KMS-11 (cell line): Measurements from ENCODE around the gene GTPBP8.
A peak's percentile ranks its signal among the peaks of the same experiment; 100 is the strongest.

Experiments used
- H2AFZ ChIP-seq: fragments of 200-600 bp; sonication (generic); 2 replicates; pipeline ENCODE4 v1.6.1; 2016; ENCODE audit warnings: antibody characterized with exemption, mixed run types, low read depth
- H3K27ac ChIP-seq: fragments of 200-600 bp; sonication (generic); 2 replicates; pipeline ENCODE4 v1.6.1; 2016; ENCODE audit warnings: mild to moderate bottlenecking, mixed run types
- H3K27me3 ChIP-seq: fragments of 200-600 bp; sonication (generic); 2 replicates; pipeline ENCODE4 v1.6.1; 2017; ENCODE audit warnings: mild to moderate bottlenecking, low read depth, mixed run types, moderate library complexity; ENCODE audit not compliant: insufficient read depth
- H3K36me3 ChIP-seq: fragments of 200-600 bp; sonication (generic); 2 replicates; pipeline ENCODE4 v1.6.1; 2017; ENCODE audit warnings: mild to moderate bottlenecking, mixed run types; ENCODE audit not compliant: insufficient read depth
- H3K4me1 ChIP-seq: fragments of 200-600 bp; sonication (generic); 2 replicates; pipeline ENCODE4 v1.6.1; 2016; ENCODE audit warnings: mild to moderate bottlenecking, low read depth, mixed run types; ENCODE audit not compliant: poor library complexity, severe bottlenecking
- H3K4me2 ChIP-seq: fragments of 200-600 bp; sonication (generic); 2 replicates; pipeline ENCODE4 v1.7.0; 2016; ENCODE audit warnings: mild to moderate bottlenecking, mixed run types
- H3K4me3 ChIP-seq: fragments of 200-600 bp; sonication (generic); IDR thresholded peaks from 2 replicates; pipeline ENCODE4 v1.6.1; 2017; ENCODE audit warnings: low read depth, low read length, mixed read lengths; ENCODE audit not compliant: insufficient read depth
- H3K79me2 ChIP-seq: fragments of 200-600 bp; sonication (generic); 2 replicates; pipeline ENCODE4 v1.6.1; 2016; ENCODE audit warnings: low read depth, mixed run types; ENCODE audit not compliant: insufficient read depth
- H3K9ac ChIP-seq: fragments of 200-600 bp; sonication (generic); 2 replicates; pipeline ENCODE4 v1.6.1; 2016; ENCODE audit warnings: mild to moderate bottlenecking, mixed run types
- H4K20me1 ChIP-seq: fragments of 200-600 bp; sonication (generic); 2 replicates; pipeline ENCODE4 v1.6.1; 2016; ENCODE audit warnings: mild to moderate bottlenecking, mixed run types; ENCODE audit not compliant: insufficient read depth
- CTCF ChIP-seq: fragments of 200-600 bp; sonication (generic); conservative IDR thresholded peaks from 2 replicates; pipeline ENCODE4 v1.6.1; 2017; ENCODE audit warnings: low read depth, mild to moderate bottlenecking, antibody characterized with exemption, low read length, moderate library complexity, mixed read lengths

Gene GTPBP8

GRCh38 chr3:112974894-112975293, 15.9 kb upstream of the GTPBP8 start, which contains the start of gene CD200R1:
Gene CD200R1, minus strand, starts transcription at chr3:112975103. Its CDS starts 246 bp downstream, at chr3:112974857.
- H3K4me1 ChIP-seq, result peaks cover 66% of the 10 kb centered on the region
- TF ChIP-seq CTCF, result no peak
- no peaks in the 10 kb centered on the region for H4K20me1 ChIP-seq
- peak within 1 kb of the TSS; percentile 73 for H3K4me3 ChIP-seq
- no peaks in the 10 kb centered on the region for H3K36me3 ChIP-seq
- H3K27ac ChIP-seq, result peak within 1 kb of the TSS; percentile 40
- no peaks in the 10 kb centered on the region for H3K27me3 ChIP-seq
- no peak within 1 kb of the TSS for H3K9ac ChIP-seq
- H3K4me2 ChIP-seq, result peak within 1 kb of the TSS; percentile 63
- H3K79me2 ChIP-seq, result no peaks in the 10 kb centered on the region
- peak within 1 kb of the TSS; percentile 44 for H2AFZ ChIP-seq

GRCh38 chr3:112976001-112976400, 14.8 kb upstream of the GTPBP8 start:
- Histone ChIP-seq H4K20me1 (no peaks in the 10 kb centered on the region), H3K4me1 (peaks cover 66% of the 10 kb centered on the region), H3K27me3 (no peaks in the 10 kb centered on the region), H3K36me3 (no peaks in the 10 kb centered on the region), H3K4me2 (no peak overlapping the region; the same call in 1 of the 2 replicates), H3K27ac (no peak overlapping the region), H2AFZ (no peak overlapping the region), H3K79me2 (no peaks in the 10 kb centered on the region), H3K9ac (no peak overlapping the region), H3K4me3 (no peak overlapping the region)
- TF ChIP-seq CTCF, result no peak

- H4K20me1 ChIP-seq, result no peaks in the 10 kb centered on the region
- H3K4me3 ChIP-seq, result no peak overlapping the region
- no peaks in the 10 kb centered on the region for H3K27me3 ChIP-seq
- TF ChIP-seq CTCF, result no peak
- no peak overlapping the region for H3K9ac ChIP-seq
- peak overlapping the region; percentile 20; the same call in 1 of the 2 replicates for H3K4me2 ChIP-seq
- no peaks in the 10 kb centered on the region for H3K36me3 ChIP-seq
- H2AFZ ChIP-seq, result no peak overlapping the region
- no peaks in the 10 kb centered on the region for H3K79me2 ChIP-seq
- H3K27ac ChIP-seq, result no peak overlapping the region
- H3K4me1 ChIP-seq, result peaks cover 66% of the 10 kb centered on the region
These were observed 13.8 kb upstream of the GTPBP8 start for GRCh38 chr3:112976953-112977352.

GRCh38 chr3:112979244-112979832, 11.4 kb upstream of the GTPBP8 start:
- Histone ChIP-seq H3K36me3 (no peaks in the 10 kb centered on the region), H3K4me2 (no peak overlapping the region), H4K20me1 (no peaks in the 10 kb centered on the region), H3K27me3 (no peaks in the 10 kb centered on the region), H3K4me3 (no peak overlapping the region), H3K9ac (no peak overlapping the region), H2AFZ (no peak overlapping the region), H3K4me1 (peaks cover 56% of the 10 kb centered on the region), H3K79me2 (no peaks in the 10 kb centered on the region), H3K27ac (no peak overlapping the region)
- TF ChIP-seq CTCF, result peak; percentile 92
